Endodermal cell (in vitro differentiated cells): ENCODE measurements around the gene MSANTD2. TPM values are rescaled to one million over a fixed set of nuclear protein-coding genes. Genes with fewer than 3 reads are reported as not detected.
"Not testable (repeated sequence)": the region's sequence is repeated elsewhere in the genome, so short reads cannot be mapped to it uniquely, and the experiment has no call there.

ENCODE experiments used
- DNase-seq: peaks from one replicate; pipeline ENCODE4 v3.0.0-alpha.2; 2017
- H3K27ac ChIP-seq: 2 replicates; pipeline ENCODE4 v1.5.1; 2013; ENCODE audit warnings: mild to moderate bottlenecking, low read depth, low read length, moderate library complexity
- H3K27me3 ChIP-seq: 2 replicates; pipeline ENCODE4 v1.6.1; 2013; ENCODE audit warnings: mild to moderate bottlenecking, low read length, moderate library complexity; ENCODE audit not compliant: insufficient read depth, control insufficient read depth, poor library complexity, severe bottlenecking
- H3K36me3 ChIP-seq: 2 replicates; pipeline ENCODE4 v1.7.0; 2013; ENCODE audit warnings: mild to moderate bottlenecking, low read length, moderate library complexity; ENCODE audit not compliant: control insufficient read depth, insufficient read depth
- H3K4me1 ChIP-seq: one replicate; pipeline ENCODE4 v1.7.0; 2013; ENCODE audit warnings: low read length; ENCODE audit not compliant: control insufficient read depth, insufficient read depth
- H3K4me3 ChIP-seq: 2 replicates; pipeline ENCODE4 v1.5.1; 2013; ENCODE audit warnings: mild to moderate bottlenecking, low read length, moderate library complexity
- H3K9ac ChIP-seq: 2 replicates; pipeline ENCODE4 v1.6.1; 2013; ENCODE audit warnings: mild to moderate bottlenecking, low read length, moderate library complexity; ENCODE audit not compliant: poor library complexity, severe bottlenecking; ENCODE audit errors: extremely low read depth
- H3K9me3 ChIP-seq: 2 replicates; pipeline ENCODE4 v1.6.1; 2013; ENCODE audit warnings: mild to moderate bottlenecking, low read length, moderate library complexity; ENCODE audit not compliant: control insufficient read depth
- H3K27ac Mint-ChIP-seq: 2 replicates; pipeline ENCODE4 v1.8.0; 2020; ENCODE audit warnings: mixed read lengths
- H3K27me3 Mint-ChIP-seq: 2 replicates; pipeline ENCODE4 v1.8.0; 2021; ENCODE audit warnings: mild to moderate bottlenecking, mixed read lengths; ENCODE audit not compliant: insufficient read depth
- H3K36me3 Mint-ChIP-seq: 2 replicates; pipeline ENCODE4 v1.8.0; 2020; ENCODE audit warnings: low read depth, mixed read lengths
- H3K4me1 Mint-ChIP-seq: 2 replicates; pipeline ENCODE4 v1.8.0; 2020; ENCODE audit warnings: mixed read lengths
- H3K4me3 Mint-ChIP-seq: 2 replicates; pipeline ENCODE4 v1.8.0; 2020; ENCODE audit warnings: mild to moderate bottlenecking, moderate library complexity, mixed read lengths
- H3K9me3 Mint-ChIP-seq: 2 replicates; pipeline ENCODE4 v1.8.0; 2020; ENCODE audit warnings: mild to moderate bottlenecking, mixed read lengths
- WGBS, 2 experiments: methylation state at CpG; one replicate each; pipeline versions ENCODE4 v1.1.5 to v1.1.7; 2013; ENCODE audit warnings: missing lambda C conversion rate in 2 of 2, mixed read lengths in 1 of 2; ENCODE audit not compliant: insufficient coverage in 1 of 2, insufficient read length in 1 of 2; 5-methylcytosine and 5-hydroxymethylcytosine counted together
- total RNA-seq, 2 donors: library from RNA; stranded (reverse); fragmentation: NEBNext Ultra II Directional in 1 of 2; extraction: Animal tissue kit (Norgen Biotek cat#: 25700) in 1 of 2; gene quantifications; 2 replicates in 1 of 2; 3 replicates in 1 of 2; pipeline ENCODE4 v1.2.1, GENCODE V29; 2021
- TF ChIP-seq, protein P1 (sequence below): fragments of 200-600 bp; sonication (generic); conservative IDR thresholded peaks from 2 replicates; pipeline ENCODE4 v1.5.0; 2021; ENCODE audit warnings: antibody characterized with exemption, mild to moderate bottlenecking

Gene MSANTD2
- total RNA-seq, 2 donors from 2014 or later: 18.3 to 21.3 TPM

GRCh38 chr11:124778281-124778680, 21.9 kb downstream of the MSANTD2 start:
- H3K27ac Mint-ChIP-seq: no peak overlapping the region
- 83 to 94% methylated on average over 2 of the region's 2 CpGs for WGBS, 2 experiments

GRCh38 chr11:124776865-124777645, 23.2 kb downstream of the MSANTD2 start:
- H3K27ac Mint-ChIP-seq: no peak overlapping the region
- H3K4me1 Mint-ChIP-seq: peaks cover 17% of the 10 kb centered on the region
- WGBS, 2 experiments: 92 to 95% methylated on average over 2 to 7 of the region's 7 CpGs
- H3K27me3 ChIP-seq: no peaks in the 10 kb centered on the region
- H3K36me3 Mint-ChIP-seq: peaks cover 28% of the 10 kb centered on the region
- H3K4me1 ChIP-seq: no peaks in the 10 kb centered on the region
- H3K27ac ChIP-seq: no peak overlapping the region
- TF ChIP-seq, protein P1, sequence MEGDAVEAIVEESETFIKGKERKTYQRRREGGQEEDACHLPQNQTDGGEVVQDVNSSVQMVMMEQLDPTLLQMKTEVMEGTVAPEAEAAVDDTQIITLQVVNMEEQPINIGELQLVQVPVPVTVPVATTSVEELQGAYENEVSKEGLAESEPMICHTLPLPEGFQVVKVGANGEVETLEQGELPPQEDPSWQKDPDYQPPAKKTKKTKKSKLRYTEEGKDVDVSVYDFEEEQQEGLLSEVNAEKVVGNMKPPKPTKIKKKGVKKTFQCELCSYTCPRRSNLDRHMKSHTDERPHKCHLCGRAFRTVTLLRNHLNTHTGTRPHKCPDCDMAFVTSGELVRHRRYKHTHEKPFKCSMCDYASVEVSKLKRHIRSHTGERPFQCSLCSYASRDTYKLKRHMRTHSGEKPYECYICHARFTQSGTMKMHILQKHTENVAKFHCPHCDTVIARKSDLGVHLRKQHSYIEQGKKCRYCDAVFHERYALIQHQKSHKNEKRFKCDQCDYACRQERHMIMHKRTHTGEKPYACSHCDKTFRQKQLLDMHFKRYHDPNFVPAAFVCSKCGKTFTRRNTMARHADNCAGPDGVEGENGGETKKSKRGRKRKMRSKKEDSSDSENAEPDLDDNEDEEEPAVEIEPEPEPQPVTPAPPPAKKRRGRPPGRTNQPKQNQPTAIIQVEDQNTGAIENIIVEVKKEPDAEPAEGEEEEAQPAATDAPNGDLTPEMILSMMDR: no peak
- H3K9me3 ChIP-seq: no peaks in the 10 kb centered on the region
- DNase-seq: no peak
- H3K4me3 Mint-ChIP-seq: no peak overlapping the region
- no peaks in the 10 kb centered on the region for H3K27me3 Mint-ChIP-seq
- peaks cover 35% of the 10 kb centered on the region for H3K36me3 ChIP-seq
- no peak overlapping the region for H3K4me3 ChIP-seq
- no peaks in the 10 kb centered on the region for H3K9me3 Mint-ChIP-seq
- H3K9ac ChIP-seq: no peak overlapping the region

More at GRCh38 chr11:124778281-124778680, 21.9 kb downstream of the MSANTD2 start:
- H3K9me3 ChIP-seq: no peaks in the 10 kb centered on the region
- TF ChIP-seq, protein P1: peak; percentile 75
- H3K27me3 Mint-ChIP-seq: no peaks in the 10 kb centered on the region
- peaks cover 17% of the 10 kb centered on the region for H3K4me1 Mint-ChIP-seq
- H3K4me3 ChIP-seq: no peak overlapping the region
- peaks cover 21% of the 10 kb centered on the region for H3K36me3 Mint-ChIP-seq
- no peaks in the 10 kb centered on the region for H3K27me3 ChIP-seq
- no peaks in the 10 kb centered on the region for H3K9me3 Mint-ChIP-seq
- no peak overlapping the region for H3K27ac ChIP-seq
- H3K4me1 ChIP-seq: no peaks in the 10 kb centered on the region
- peaks cover 27% of the 10 kb centered on the region for H3K36me3 ChIP-seq
- H3K4me3 Mint-ChIP-seq: no peak overlapping the region
- no peak for DNase-seq
- H3K9ac ChIP-seq: no peak overlapping the region

- H3K9me3 ChIP-seq, H3K27ac ChIP-seq, H3K27me3 ChIP-seq, H3K27ac Mint-ChIP-seq, H3K4me3 ChIP-seq, H3K4me1 Mint-ChIP-seq, DNase-seq, H3K4me1 ChIP-seq, H3K9ac ChIP-seq, H3K4me3 Mint-ChIP-seq, H3K9me3 Mint-ChIP-seq, H3K27me3 Mint-ChIP-seq: not testable (repeated sequence)
- 92 to 93% methylated on average over 3 to 5 of the region's 6 CpGs for WGBS, 2 experiments
- H3K36me3 Mint-ChIP-seq: peaks cover 48% of the 10 kb centered on the region
- H3K36me3 ChIP-seq: peaks cover 73% of the 10 kb centered on the region
Measured at GRCh38 chr11:124770959-124771358, 29.2 kb downstream of the MSANTD2 start.
